Muscle of arm (tissue), 12 donors: ENCODE data around the gene RAD9A. TPM values are rescaled to one million over a fixed set of nuclear protein-coding genes. Genes with fewer than 3 reads are reported as not detected.

Experiments
- DNase-seq: peaks from one replicate; pipeline ENCODE4 v3.0.0-alpha.2; 2013
- polyA plus RNA-seq, 12 donors: library from polyadenylated mRNA; unstranded; fragments of 120-200 nt; gene quantifications; one replicate each; pipeline ENCODE4 v1.2.1, GENCODE V29; 2013; ENCODE audit not compliant: insufficient read length in 12 of 12

Gene RAD9A
- polyA plus RNA-seq, 12 donors = 6.6 to 34.1 (median 8.0) TPM; not detected in 1

DNA sequence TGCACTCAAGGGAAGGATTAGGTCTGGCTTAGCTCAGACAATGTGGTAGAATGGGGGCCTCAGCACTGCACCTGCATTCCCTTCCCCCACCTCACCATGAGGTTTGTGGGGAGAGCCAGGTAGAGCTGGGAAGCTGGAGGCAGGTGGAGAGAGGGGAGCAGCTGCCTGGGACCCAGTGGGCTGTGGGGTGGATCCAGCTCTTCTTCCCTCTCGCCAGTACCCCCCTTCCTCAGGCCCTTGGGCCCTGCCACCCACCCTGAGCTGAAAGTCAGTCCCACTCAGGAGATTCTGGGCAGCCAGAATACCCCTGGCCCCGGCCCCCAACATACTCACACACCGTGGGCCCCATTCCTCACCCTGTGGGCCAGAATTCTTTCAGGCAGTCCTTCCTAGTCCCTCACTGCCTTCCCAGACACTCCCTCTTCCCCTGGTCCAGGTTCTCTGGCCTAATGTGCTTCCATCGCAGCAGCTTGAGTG, 35.4 kb upstream of the RAD9A start:
- no peak for DNase-seq

DNA sequence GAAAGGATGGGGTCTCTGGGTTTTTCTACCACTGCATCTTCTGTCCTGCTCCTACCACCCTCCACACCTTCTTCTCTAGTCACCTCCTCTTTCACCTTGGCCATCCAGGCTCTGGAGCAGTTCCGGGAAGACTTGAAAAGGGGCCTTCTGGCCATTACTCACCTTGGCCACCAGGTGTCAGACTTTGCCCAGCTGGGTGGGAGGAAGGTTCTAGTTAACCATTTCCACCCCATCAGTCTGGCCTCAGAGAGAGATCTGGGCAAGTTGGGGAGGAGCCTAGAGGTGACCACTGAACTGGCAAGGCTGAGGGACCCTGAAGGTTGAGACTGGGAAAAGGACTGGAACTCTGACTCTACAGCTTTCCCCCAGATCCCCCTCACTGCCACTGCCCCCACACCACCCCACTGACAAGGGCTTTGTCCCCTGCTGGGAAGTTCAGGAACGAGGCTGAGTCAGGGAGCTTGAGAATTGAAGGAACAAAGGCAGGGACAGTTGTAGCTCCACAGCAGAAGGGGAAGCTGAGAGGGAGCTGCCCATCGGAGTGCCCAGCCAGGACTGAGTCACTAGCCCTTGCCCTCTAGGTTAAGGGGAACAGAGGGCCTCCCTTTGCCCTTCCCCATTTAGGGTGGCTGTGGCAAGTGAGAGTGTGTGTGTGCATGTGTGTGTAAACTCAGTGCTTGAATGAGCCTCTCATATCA, 34.8 kb upstream of the RAD9A start:
- DNase-seq = peak; percentile 72

- no peak for DNase-seq
Observed at GRCh38 chr11:67357831-67358670, 33.7 kb upstream of the RAD9A start.

DNA sequence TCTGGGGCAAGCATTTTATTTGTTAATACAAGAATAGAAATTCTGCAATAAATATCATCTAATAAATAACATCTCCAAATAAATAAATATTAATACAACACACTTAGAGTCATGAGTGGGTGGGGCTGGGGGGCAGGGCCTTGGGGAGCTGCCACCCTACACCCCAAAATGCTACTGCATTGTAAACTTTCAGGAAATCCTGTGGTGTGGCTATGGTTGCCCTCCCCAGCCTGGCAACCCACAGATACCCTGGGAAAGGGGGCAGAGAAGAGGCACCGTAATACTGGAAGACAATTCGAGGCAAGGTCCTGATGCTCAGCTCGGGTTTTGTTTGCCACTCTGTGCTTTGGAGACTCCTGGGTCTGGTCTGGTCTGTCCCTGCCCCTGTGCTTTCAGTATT, 27.6 kb upstream of the RAD9A start:
- no peak for DNase-seq

DNA sequence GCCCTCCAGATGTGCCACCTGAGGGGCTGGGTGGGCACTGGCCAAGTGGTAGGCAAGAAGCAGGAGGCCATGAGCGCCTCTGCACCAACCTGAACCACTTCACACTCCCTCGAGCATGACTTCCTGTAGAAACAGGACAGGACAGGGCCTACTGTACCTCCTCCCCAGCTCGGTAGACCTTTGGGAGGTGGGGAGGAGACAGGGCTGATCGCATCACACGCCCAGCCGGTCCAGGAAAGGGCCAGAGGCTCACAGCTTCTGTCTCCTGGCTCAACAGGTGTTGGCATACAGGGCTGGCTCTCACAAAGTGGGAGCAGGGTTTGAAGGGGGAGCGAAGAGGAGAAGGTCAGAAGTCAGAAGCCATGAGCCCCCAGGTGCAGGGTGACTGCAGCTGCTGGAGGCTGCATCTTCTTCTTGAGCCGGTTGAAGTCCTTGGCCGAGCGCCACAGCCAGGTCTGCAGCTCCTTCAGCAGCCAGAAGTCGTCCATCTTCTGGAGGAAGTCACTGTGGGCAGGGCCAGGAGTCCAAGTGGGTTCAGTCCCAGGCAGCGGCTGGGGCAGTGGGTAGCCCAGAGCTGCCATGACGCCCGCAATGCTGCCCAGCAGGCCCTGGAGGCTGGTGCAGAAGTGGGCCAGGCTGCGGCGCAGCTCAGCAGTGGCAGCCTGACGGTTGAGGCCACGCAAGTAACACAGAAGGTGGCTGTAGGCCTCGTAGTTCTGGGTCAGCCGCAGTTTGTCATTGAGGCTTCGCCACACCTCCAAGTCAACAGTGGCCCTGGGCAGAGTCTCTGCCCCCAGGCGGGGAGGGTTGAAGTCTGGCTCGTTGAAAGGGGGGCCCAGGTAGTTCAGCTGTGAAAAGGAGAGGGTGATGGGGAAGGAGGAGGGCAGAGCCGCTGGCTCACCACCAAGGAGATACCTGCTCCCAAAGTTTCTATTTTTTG, 26.7 kb upstream of the RAD9A start:
- no peak for DNase-seq

GRCh38 chr11:67365736-67366444, 25.9 kb upstream of the RAD9A start:
- no peak for DNase-seq

GRCh38 chr11:67366546-67366945, 25.2 kb upstream of the RAD9A start:
- DNase-seq = peak; percentile 61

DNA sequence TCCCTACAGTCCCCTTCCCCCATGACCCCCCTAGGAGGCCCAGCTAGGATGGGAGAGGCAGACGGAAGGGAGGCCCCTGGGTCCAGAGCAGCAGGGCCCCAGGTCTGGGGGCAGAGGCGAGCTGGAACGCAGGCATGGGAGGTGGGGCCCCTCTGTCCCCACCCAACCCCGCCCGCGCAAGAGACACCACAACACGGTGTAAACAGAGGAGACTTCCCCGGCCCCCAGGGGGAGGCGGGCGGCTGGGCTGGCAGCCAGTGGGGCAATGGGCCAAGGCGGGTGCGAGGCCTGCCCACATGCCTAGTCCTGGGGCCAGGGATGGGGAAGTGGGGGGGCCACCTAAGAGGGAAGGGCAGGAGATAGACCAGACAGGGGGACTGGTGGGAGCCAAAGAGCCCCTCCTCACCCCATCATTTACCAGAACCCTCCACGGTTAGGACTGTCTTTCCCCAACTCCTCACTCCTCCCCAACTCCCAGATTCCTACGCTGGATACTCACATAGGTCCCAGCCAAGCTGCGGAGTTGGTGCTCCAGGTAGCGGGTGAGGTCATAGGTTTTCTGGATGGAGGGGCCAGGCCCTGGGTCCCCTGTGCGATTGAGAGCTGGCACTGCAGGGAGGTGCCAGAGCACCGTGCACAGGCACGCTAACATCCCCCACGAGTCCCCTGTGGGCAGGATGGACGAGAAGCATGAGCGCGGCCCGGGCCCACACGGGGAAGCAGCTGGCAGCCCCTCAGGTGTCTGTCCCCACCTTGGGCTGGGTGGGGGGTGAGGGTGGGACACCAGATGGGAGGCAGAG, 24.6 kb upstream of the RAD9A start:
- DNase-seq = no peak

DNA sequence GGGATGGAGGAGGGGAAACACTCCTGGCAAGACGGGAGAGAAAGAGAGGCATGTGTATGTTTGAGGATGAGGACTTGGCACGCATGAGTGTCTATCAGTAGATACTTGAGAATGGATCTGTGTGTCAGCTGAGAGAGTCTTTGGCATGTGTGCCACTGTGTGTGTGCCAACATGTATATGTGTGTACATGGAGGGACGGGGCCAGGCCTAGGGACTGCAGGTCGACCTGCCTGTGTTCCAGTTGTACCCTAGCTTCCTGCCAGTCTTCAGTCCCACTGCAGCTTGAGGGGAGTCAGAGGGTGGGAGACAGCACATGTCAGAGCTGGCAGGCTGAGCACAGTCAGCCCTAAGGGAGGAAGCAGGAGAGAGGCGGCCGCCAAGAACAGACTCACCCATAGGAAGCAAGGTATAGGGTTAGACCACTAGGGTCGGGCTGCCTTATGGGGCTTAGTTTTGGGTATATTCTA, 24.0 kb upstream of the RAD9A start:
- no peak for DNase-seq

- DNase-seq = no peak
Observed at GRCh38 chr11:67368621-67369020, 23.2 kb upstream of the RAD9A start.

- DNase-seq = no peak
Observed at GRCh38 chr11:67369275-67369674, 22.5 kb upstream of the RAD9A start.

DNA sequence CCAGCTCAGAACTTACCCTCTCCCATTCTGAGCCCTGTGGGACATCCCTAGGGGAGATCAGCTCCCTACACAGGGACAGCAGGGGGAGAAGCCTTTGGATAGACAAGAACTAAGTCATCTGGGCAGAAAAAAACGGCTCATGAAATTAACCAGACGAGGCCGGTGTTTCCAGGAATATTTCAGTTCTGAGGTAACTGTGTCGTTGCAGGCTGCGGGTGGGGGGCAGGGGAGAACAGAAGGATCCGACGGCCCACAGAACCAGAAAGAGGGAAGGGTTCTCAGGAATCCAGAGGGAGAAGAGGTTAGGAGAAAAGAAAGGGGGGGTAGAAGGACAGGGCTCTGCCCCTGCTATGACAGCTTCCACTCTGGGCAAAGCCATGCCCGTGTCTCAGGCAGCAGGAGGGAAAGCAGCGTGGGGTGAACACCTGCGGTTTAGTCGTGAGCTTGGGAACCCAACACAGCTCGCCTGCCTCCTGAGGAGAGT, 21.9 kb upstream of the RAD9A start:
- no peak for DNase-seq

DNA sequence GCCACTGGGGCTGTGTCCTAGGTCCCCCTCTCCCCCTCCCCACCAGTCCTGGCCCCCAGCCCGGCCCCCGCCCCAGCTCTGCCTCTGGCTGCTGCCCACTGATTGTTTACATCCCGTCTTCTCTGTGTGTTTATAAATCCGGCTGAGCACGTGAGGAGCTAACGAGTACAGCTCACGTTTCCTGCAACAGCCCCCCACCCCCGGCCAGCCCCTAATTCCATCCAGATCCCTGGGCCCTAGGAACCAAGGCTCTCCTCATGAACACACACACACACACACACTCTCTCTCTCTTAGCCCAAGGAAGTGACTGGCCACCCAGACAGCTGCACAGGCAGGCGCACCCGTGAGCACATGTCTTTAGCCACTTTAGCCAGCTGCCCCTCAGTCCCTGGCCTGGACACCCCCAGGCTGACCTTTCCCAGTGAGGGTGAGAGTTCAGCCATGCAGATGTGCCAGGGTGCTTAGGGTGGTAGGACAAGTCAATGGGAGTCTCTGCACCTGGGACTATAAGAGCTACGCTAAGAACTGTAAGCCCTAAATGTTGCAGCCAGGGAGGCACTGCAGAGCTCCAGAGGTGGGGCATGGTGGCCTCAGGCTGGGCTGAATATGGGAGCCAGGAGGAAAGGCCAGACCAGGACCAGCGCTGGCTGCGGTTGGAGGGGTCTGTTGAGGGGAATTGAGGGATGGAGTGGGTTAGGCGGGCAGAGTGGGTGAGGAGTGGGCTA, 21.3 kb upstream of the RAD9A start:
- no peak for DNase-seq

DNA sequence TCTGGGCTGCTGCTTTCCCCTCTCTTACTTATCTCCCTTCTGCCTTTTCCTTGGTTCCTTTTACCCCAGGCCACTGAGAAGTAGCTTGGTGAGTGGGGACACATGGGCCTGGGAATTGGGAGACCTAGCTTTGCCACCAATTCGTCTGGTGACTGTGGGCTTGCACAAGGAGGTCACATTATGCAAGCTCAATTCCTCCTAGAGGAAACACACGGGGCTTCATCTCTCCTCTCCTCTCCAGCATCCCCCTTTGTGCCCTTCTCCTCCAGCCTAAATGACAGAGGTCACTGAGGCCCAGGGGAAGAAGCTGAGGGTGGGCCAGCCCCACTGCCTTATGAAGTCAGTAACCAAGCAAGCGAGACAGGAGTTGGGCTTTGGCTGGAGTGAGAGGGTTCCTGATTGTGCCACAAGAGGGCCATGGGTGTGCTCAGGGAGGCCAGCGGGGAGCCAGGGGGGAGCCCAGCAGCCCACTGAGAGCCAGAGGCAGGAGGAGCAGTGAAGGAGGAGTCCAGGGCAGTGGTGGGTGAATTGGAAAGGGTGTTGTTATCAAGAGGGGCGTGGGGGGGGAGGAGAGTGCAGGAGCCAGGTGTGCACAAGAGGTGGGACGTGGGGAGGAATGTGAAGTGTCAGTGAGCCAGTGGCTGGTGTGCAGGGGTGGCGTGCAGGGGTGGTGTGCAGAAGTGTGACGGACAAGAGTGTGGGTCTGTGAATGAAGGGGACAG, 20.4 kb upstream of the RAD9A start:
- no peak for DNase-seq

DNA sequence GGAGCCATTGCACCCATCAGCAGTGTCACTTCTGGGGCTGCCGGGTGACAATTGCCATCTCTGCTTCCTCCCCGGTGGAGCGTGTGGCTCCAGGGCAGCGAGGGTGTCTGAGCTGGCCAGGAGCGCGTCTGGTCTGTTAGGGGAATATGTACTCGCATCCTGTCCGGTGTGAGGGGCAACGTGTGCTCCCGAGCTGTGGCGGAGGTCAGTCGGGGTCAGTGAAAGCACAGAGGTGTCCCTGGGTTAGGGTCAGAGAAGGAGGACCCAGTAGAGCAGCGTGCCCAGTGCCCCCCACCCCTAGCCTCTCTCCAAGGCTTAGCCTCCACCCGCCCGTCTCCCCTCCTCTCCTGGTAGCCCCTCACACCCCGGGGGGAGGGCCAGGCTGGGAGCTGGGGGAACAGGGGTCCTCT, 19.9 kb upstream of the RAD9A start:
- DNase-seq = no peak

DNA sequence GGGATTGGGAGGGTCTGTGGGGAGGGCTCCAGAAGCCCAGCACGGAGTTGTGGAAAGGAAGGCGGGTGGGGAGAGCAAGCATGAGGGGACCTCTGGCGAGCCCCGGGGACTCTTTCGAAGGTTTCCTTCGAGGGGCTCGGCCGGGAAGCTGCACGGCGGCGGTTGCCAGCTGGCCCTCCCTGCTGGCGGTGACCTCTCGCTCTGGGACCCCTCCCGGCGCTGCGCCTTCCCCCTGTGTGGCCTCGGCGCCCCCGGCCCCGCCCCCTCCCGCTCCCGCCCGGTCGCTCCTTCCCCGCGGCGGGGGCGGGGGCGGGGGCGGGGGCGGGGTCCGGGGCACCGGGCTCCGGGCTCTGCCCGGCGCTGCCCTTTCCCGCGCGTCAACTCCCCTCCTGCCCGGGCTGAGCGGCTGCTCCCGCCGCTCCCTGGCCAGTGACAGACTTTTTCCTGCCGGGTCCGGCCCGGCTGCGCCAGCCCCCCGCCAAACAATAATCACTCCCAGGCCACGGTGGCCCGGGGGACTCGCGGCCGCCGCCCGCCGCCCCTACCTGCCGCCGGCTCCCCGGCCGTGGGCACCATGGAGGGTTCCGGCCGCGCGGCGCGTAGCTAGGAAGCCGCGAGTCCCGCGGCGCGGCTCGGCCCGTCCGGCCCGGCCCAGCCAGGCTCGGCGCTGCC, 19.3 kb upstream of the RAD9A start:
- no peak for DNase-seq

DNA sequence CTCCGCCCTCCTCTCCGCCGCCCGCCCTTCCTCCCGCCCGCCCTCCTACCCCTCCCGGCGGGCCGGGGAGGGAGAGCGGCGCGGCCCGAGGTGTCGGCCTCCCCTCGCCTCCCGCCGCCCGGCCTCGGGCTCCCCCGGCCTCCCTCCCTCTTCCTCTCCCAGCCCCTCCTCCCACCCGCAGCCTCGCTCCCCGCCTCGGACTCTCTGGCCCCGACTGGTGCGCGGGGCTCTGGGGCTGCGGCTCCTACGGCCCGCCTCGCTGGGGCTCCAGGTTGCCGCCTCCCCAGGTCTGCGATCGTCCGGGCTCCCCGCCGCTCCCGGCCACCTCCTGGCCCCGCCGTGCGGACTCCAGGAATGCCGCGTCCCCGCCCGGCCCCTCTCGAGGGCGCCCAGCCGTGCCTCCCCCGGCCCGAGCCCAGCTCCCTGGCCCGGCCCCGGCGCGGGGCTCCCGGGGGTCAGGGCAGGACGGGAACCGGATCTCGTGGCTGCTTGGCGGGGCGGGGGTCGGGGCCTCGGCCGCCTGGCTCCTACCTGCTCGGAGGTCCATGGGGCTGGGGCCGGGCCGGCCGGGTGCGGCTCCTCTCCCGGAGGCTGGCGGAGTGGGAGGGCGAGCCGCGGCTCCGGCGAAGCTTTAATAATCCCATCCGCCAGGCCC, 18.7 kb upstream of the RAD9A start, which contains the start of gene CLCF1:
Gene CLCF1, minus strand, starts transcription at position 606 of the 655 bp plus-strand sequence. Its CDS starts 59 bp downstream, at position 547.
- DNase-seq = peak; percentile 63
